ENCODE data around the gene TMEM108.

GRCh38 chr3:133292296-133292695 lies 254.1 kb downstream of the TMEM108 start:
- TF ChIP-seq POLR2AphosphoS5 (IDR thresholded peaks at IDR 0.05; ENCODE audit: low read depth) (no peak), EZH2 (IDR thresholded peaks at IDR 0.05; ENCODE audit: low read depth, unreplicated experiment) (no peak), CTCF (conservative IDR thresholded peaks at IDR 0.05; ENCODE audit: low read depth in 2 of 2) (no peak), REST (IDR thresholded peaks at IDR 0.05; ENCODE audit: unreplicated experiment) (no peak), EZH2phosphoT487 (IDR thresholded peaks at IDR 0.05; ENCODE audit: unreplicated experiment) (no peak), CREB1 (CRISPR knock-in tag; IDR thresholded peaks at IDR 0.05; ENCODE audit: low read depth) (no peak), STAT1 (IDR thresholded peaks at IDR 0.05; ENCODE audit: unreplicated experiment) (no peak), JUNB (IDR thresholded peaks at IDR 0.05; ENCODE audit: unreplicated experiment) (no peak), ZNF331 (CRISPR knock-in tag; IDR thresholded peaks at IDR 0.05; ENCODE audit: low read depth) (no peak), ETS1 (IDR thresholded peaks at IDR 0.05) (no peak), NANOG (IDR thresholded peaks at IDR 0.05; ENCODE audit: borderline replicate concordance) (no peak), ZNF114 (CRISPR knock-in tag; IDR thresholded peaks at IDR 0.05) (no peak)
